Measurements from ENCODE around the gene NRG2. TPM values are rescaled to one million over a fixed set of nuclear protein-coding genes. Genes with fewer than 3 reads are reported as not detected.
A peak's percentile ranks its signal among the peaks of the same experiment; 100 is the strongest.

The NRG2 gene
- total and polyA plus RNA-seq, 12 donors = 1.8 to 16.7 (median 8.4) TPM

GRCh38 chr5:139895647-139896046 is 147.5 kb downstream of the NRG2 start:
- peak in 6 of 7 donors; percentile 49 to 69 (median 58) for DNase-seq
- H3K4me3 ChIP-seq = no peak overlapping the region
- intact Hi-C loops (cut with DNase I) = no loop called here
- H3K9me3 ChIP-seq (replicated peaks in 1 of 3) = no peaks in the 10 kb centered on the region
- H3K36me3 ChIP-seq (replicated peaks in 1 of 2) = no peaks in the 10 kb centered on the region
- peaks cover 0 to 13% of the 10 kb centered on the region in 2 donors for H3K4me1 ChIP-seq (replicated peaks in 1 of 2)
- no peak for TF ChIP-seq POLR2A (IDR thresholded peaks at IDR 0.05)
- TF ChIP-seq, protein P1, sequence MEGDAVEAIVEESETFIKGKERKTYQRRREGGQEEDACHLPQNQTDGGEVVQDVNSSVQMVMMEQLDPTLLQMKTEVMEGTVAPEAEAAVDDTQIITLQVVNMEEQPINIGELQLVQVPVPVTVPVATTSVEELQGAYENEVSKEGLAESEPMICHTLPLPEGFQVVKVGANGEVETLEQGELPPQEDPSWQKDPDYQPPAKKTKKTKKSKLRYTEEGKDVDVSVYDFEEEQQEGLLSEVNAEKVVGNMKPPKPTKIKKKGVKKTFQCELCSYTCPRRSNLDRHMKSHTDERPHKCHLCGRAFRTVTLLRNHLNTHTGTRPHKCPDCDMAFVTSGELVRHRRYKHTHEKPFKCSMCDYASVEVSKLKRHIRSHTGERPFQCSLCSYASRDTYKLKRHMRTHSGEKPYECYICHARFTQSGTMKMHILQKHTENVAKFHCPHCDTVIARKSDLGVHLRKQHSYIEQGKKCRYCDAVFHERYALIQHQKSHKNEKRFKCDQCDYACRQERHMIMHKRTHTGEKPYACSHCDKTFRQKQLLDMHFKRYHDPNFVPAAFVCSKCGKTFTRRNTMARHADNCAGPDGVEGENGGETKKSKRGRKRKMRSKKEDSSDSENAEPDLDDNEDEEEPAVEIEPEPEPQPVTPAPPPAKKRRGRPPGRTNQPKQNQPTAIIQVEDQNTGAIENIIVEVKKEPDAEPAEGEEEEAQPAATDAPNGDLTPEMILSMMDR (IDR thresholded peaks at IDR 0.05) = no peak
- no peak overlapping the region for H3K27ac ChIP-seq
- WGBS, 4 donors = 43 to 71% (median 62%) methylated on average over 2 of the region's 2 CpGs
- no peaks in the 10 kb centered on the region for H3K27me3 ChIP-seq

GRCh38 chr5:139895046-139895445 is 148.1 kb downstream of the NRG2 start:
- no peaks in the 10 kb centered on the region for H3K27me3 ChIP-seq
- intact Hi-C loops (cut with DNase I) = no loop called here
- 95 to 100% (median 98%) methylated on average over 1 to 5 of the region's 5 CpGs for WGBS, 4 donors
- H3K27ac ChIP-seq = peak overlapping the region in 1 of 5 donors; percentile 1
- H3K4me3 ChIP-seq = no peak overlapping the region
- no peaks in the 10 kb centered on the region for H3K9me3 ChIP-seq (replicated peaks in 1 of 3)
- peaks cover 0 to 13% of the 10 kb centered on the region in 2 donors for H3K4me1 ChIP-seq (replicated peaks in 1 of 2)
- no peak for TF ChIP-seq POLR2A (IDR thresholded peaks at IDR 0.05)
- DNase-seq = no peak
- H3K36me3 ChIP-seq (replicated peaks in 1 of 2) = no peaks in the 10 kb centered on the region

- no peak overlapping the region for H3K4me3 ChIP-seq
- no peaks in the 10 kb centered on the region for H3K27me3 ChIP-seq
- no peak for TF ChIP-seq POLR2A (IDR thresholded peaks at IDR 0.05)
- TF ChIP-seq, protein P1 (IDR thresholded peaks at IDR 0.05) = no peak
- intact Hi-C loops (cut with DNase I) = no loop called here
- H3K9me3 ChIP-seq (replicated peaks in 1 of 3) = no peaks in the 10 kb centered on the region
- H3K36me3 ChIP-seq (replicated peaks in 1 of 2) = no peaks in the 10 kb centered on the region
- peaks cover 0 to 13% of the 10 kb centered on the region in 2 donors for H3K4me1 ChIP-seq (replicated peaks in 1 of 2)
- H3K27ac ChIP-seq = no peak overlapping the region
- no peak for DNase-seq
- 79 to 95% (median 90%) methylated on average over 8 to 9 of the region's 9 CpGs for WGBS, 4 donors
Observed at GRCh38 chr5:139893873-139894272, 149.2 kb downstream of the NRG2 start.

DNA sequence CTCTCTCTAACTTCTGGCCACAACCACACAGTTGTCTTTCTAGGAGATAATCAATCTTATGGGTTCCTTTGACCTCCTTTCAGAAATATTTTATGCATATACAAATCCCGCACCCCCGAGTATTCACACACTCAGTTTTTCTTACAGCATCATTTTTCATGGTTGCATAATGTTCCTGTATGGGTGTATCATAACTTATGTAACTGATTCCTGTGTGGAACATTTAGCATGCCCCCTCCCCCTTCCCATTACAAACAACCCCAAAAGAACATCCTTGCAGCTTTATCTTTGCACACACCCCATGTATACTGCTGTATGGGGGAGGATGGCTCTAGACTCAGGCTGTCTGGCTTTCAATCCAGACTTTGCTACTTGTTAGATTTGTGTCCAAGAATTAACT is 153.7 kb downstream of the NRG2 start:
- H3K4me3 ChIP-seq = no peak overlapping the region
- no peak for TF ChIP-seq POLR2A (IDR thresholded peaks at IDR 0.05)
- TF ChIP-seq, protein P1 (IDR thresholded peaks at IDR 0.05) = no peak
- no peaks in the 10 kb centered on the region for H3K4me1 ChIP-seq (replicated peaks in 1 of 2)
- DNase-seq = no peak
- intact Hi-C loops (cut with DNase I) = no loop called here
- no peaks in the 10 kb centered on the region for H3K9me3 ChIP-seq (replicated peaks in 1 of 3)
- no peaks in the 10 kb centered on the region for H3K27me3 ChIP-seq
- no peaks in the 10 kb centered on the region for H3K36me3 ChIP-seq (replicated peaks in 1 of 2)
- WGBS, 4 donors = 95 to 98% (median 97%) methylated on average over 2 of the region's 2 CpGs
- H3K27ac ChIP-seq = no peak overlapping the region

DNA sequence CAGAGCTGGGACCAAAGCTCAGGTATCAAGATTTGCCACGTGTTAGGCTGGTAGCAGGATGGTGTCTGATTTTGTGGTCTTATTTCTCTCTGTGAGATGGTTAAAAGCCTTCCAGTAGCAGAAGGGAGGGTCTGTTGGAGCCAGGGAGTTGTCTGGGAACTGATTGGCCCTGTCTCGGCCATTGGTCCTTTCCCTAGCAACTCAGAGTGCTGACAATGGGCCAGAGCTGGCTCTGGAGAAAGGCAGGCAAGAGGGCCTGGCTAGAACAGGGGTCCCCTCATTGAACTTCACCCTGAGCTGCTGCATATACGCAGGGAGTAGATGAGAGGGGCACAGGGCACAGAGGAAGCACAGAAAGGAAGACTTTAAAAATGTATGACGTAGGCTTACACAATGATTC is 154.7 kb downstream of the NRG2 start:
- Histone ChIP-seq H3K4me3 (no peak overlapping the region), H3K27ac (no peak overlapping the region)
- intact Hi-C loops (cut with DNase I) = no loop called here

More for the DNA sequence above, 154.7 kb downstream of the NRG2 start:
- H3K27me3 ChIP-seq = no peaks in the 10 kb centered on the region
- TF ChIP-seq POLR2A (IDR thresholded peaks at IDR 0.05) = no peak
- TF ChIP-seq, protein P1 (IDR thresholded peaks at IDR 0.05) = no peak
- H3K9me3 ChIP-seq (replicated peaks in 1 of 3) = no peaks in the 10 kb centered on the region
- no peaks in the 10 kb centered on the region for H3K4me1 ChIP-seq (replicated peaks in 1 of 2)
- no peaks in the 10 kb centered on the region for H3K36me3 ChIP-seq (replicated peaks in 1 of 2)
- DNase-seq = no peak
- WGBS, 4 donors = 87 to 92% (median 92%) methylated on average over 4 of the region's 4 CpGs

All from adrenal gland (tissue), 12 donors.